ENCODE measurements around the gene M1AP. TPM values are rescaled to one million over a fixed set of nuclear protein-coding genes. Genes with fewer than 3 reads are reported as not detected.

M1AP gene, protein sequence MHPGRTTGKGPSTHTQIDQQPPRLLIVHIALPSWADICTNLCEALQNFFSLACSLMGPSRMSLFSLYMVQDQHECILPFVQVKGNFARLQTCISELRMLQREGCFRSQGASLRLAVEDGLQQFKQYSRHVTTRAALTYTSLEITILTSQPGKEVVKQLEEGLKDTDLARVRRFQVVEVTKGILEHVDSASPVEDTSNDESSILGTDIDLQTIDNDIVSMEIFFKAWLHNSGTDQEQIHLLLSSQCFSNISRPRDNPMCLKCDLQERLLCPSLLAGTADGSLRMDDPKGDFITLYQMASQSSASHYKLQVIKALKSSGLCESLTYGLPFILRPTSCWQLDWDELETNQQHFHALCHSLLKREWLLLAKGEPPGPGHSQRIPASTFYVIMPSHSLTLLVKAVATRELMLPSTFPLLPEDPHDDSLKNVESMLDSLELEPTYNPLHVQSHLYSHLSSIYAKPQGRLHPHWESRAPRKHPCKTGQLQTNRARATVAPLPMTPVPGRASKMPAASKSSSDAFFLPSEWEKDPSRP
- polyA plus RNA-seq (2013, experiment 1 of 2), result 0.50 TPM
- 2.0 TPM for polyA plus RNA-seq (2013, experiment 2 of 2)

DNA sequence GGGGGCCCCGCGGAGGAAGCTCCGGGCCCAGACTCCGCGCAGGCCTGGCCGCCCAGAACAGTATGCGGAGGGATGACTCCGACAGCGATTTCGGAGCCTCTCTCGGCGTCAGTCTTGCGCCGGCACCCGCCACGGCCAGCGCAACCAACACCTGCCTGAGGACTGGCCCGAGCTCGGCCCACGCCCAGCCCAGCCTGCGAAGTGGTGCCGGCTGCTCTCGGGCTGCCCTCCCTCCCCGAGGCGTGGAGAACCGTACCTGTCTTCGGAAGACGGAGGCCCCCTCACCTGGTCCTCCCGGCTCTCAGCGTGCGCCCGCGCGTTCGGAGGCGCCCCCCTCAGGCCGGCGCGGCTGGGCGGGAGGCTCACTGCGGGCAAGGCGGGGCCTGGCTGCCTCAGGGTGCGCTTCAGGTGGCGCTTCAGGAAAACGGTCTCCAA is at the start of gene M1AP:
Gene M1AP, minus strand, starts transcription at position 322 of the 435 bp plus-strand sequence. CDS start 8,055 bp downstream, outside the sequence.
- Histone ChIP-seq H3K9me3 (ENCODE audit: insufficient read depth, low read depth, low read length) (no peaks in the 10 kb centered on the region), H3K27ac (ENCODE audit: low read depth, low read length) (no peak within 1 kb of the TSS), H3K9ac (ENCODE audit: low read depth, low read length) (peak within 1 kb of the TSS; percentile 63), H3K27me3 (ENCODE audit: insufficient read depth, low read length) (peaks cover 15% of the 10 kb centered on the region), H3K4me3 (ENCODE audit: low read length) (peak within 1 kb of the TSS; percentile 62), H3K4me1 (ENCODE audit: insufficient read depth, low read length) (peaks cover 10% of the 10 kb centered on the region), H3K36me3 (ENCODE audit: insufficient read depth, low read length) (no peaks in the 10 kb centered on the region)
- WGBS, result 52% methylated on average over 45 of the region's 45 CpGs

GRCh38 chr2:74696829-74697228 is 48.7 kb upstream of the M1AP start:
- H3K36me3 ChIP-seq (ENCODE audit: insufficient read depth, low read length), result no peaks in the 10 kb centered on the region
- H3K4me3 ChIP-seq (ENCODE audit: low read length), result no peak overlapping the region
- no peaks in the 10 kb centered on the region for H3K27me3 ChIP-seq (ENCODE audit: insufficient read depth, low read length)
- H3K27ac ChIP-seq (ENCODE audit: low read depth, low read length), result no peak overlapping the region
- H3K4me1 ChIP-seq (ENCODE audit: insufficient read depth, low read length), result no peaks in the 10 kb centered on the region
- WGBS, result 100% methylated on average over 1 of the region's 2 CpGs
- no peak overlapping the region for H3K9ac ChIP-seq (ENCODE audit: low read depth, low read length)
- H3K9me3 ChIP-seq (ENCODE audit: insufficient read depth, low read depth, low read length), result no peaks in the 10 kb centered on the region

- WGBS, result 95% methylated on average over 4 of the region's 4 CpGs
- H3K27ac ChIP-seq (ENCODE audit: low read depth, low read length), result no peak overlapping the region
Observed at GRCh38 chr2:74695663-74696062, 47.5 kb upstream of the M1AP start.

DNA sequence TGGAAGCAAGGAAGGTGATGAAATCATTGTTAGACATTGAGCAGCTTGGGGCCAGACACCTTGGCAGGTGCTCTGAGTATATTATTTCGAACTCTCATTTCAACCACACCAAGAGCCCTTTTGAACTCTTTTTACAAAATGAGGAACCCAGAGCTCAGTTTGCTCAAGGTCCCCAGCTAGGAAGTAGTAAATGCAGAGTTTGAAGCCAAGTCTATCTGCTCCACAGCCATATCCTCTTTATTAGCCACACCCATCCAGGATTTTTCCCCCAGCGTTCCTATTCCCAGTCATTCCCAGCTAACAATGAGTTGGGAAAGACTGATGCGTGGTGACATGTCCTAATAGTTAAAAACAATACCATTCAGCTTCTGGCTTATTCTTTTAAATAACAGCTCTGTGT is 46.2 kb upstream of the M1AP start:
- Histone ChIP-seq H3K9ac (ENCODE audit: low read depth, low read length) (no peak overlapping the region), H3K4me1 (ENCODE audit: insufficient read depth, low read length) (no peaks in the 10 kb centered on the region), H3K4me3 (ENCODE audit: low read length) (no peak overlapping the region), H3K27ac (ENCODE audit: low read depth, low read length) (no peak overlapping the region), H3K36me3 (ENCODE audit: insufficient read depth, low read length) (no peaks in the 10 kb centered on the region), H3K27me3 (ENCODE audit: insufficient read depth, low read length) (no peaks in the 10 kb centered on the region), H3K9me3 (ENCODE audit: insufficient read depth, low read depth, low read length) (no peaks in the 10 kb centered on the region)
- WGBS, result 83% methylated on average over 3 of the region's 3 CpGs

More at GRCh38 chr2:74695663-74696062, 47.5 kb upstream of the M1AP start:
- Histone ChIP-seq H3K4me1 (ENCODE audit: insufficient read depth, low read length) (no peaks in the 10 kb centered on the region), H3K9ac (ENCODE audit: low read depth, low read length) (no peak overlapping the region), H3K4me3 (ENCODE audit: low read length) (no peak overlapping the region), H3K9me3 (ENCODE audit: insufficient read depth, low read depth, low read length) (no peaks in the 10 kb centered on the region), H3K27me3 (ENCODE audit: insufficient read depth, low read length) (no peaks in the 10 kb centered on the region), H3K36me3 (ENCODE audit: insufficient read depth, low read length) (no peaks in the 10 kb centered on the region)

DNA sequence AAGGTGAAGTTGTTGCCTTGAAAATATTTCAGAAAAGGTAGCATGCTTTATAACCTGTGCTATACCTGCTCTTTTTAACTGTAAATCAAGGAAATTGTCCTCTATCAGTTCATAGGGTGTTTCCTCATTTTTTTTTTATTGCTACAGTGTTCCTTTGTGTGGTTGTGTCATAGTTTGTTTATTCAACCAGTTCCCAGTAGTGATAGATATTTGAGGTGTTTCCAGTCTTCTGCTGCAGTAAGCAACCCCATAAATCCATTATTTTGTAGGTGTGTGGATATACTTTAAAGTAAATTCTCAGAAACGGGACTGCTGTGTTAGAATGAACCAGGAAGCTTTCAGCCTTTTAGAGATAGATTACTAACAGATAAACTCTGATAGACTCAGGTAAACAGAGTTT is 45.5 kb upstream of the M1AP start:
- Histone ChIP-seq H3K27me3 (ENCODE audit: insufficient read depth, low read length) (no peaks in the 10 kb centered on the region), H3K27ac (ENCODE audit: low read depth, low read length) (no peak overlapping the region), H3K4me1 (ENCODE audit: insufficient read depth, low read length) (no peaks in the 10 kb centered on the region), H3K9ac (ENCODE audit: low read depth, low read length) (no peak overlapping the region), H3K9me3 (ENCODE audit: insufficient read depth, low read depth, low read length) (no peaks in the 10 kb centered on the region), H3K4me3 (ENCODE audit: low read length) (no peak overlapping the region), H3K36me3 (ENCODE audit: insufficient read depth, low read length) (no peaks in the 10 kb centered on the region)
- 100% methylated on average over 1 of the region's 1 CpG for WGBS

- Histone ChIP-seq H3K9me3 (ENCODE audit: insufficient read depth, low read depth, low read length) (no peaks in the 10 kb centered on the region), H3K9ac (ENCODE audit: low read depth, low read length) (no peak overlapping the region), H3K36me3 (ENCODE audit: insufficient read depth, low read length) (no peaks in the 10 kb centered on the region), H3K27me3 (ENCODE audit: insufficient read depth, low read length) (no peaks in the 10 kb centered on the region), H3K4me3 (ENCODE audit: low read length) (no peak overlapping the region), H3K4me1 (ENCODE audit: insufficient read depth, low read length) (no peaks in the 10 kb centered on the region), H3K27ac (ENCODE audit: low read depth, low read length) (no peak overlapping the region)
Observed at GRCh38 chr2:74693213-74693612, 45.1 kb upstream of the M1AP start.

GRCh38 chr2:74691929-74692328 is 43.8 kb upstream of the M1AP start:
- Histone ChIP-seq H3K4me3 (ENCODE audit: low read length) (no peak overlapping the region), H3K4me1 (ENCODE audit: insufficient read depth, low read length) (no peaks in the 10 kb centered on the region), H3K27ac (ENCODE audit: low read depth, low read length) (no peak overlapping the region), H3K27me3 (ENCODE audit: insufficient read depth, low read length) (no peaks in the 10 kb centered on the region), H3K9me3 (ENCODE audit: insufficient read depth, low read depth, low read length) (no peaks in the 10 kb centered on the region), H3K9ac (ENCODE audit: low read depth, low read length) (no peak overlapping the region), H3K36me3 (ENCODE audit: insufficient read depth, low read length) (no peaks in the 10 kb centered on the region)
- 89% methylated on average over 5 of the region's 5 CpGs for WGBS

DNA sequence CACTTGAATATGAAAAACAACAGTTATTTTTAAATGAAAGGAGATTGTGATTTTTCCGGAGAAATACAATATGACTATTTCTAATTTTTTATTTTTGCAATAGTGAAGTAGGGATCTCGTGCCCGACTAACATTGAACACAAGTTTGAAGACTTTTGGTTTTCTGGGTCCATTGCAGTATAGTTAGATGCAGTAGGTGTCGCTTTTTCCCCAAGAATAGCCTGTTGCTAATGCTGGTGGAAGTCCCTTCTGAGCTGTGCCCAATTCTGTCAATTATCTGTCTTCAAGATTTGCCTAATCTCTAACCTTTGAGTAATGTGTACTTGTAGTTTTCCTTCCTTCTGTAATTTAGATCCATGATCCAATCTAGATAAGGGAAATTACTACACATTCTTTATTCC is 42.4 kb upstream of the M1AP start:
- Histone ChIP-seq H3K27ac (ENCODE audit: low read depth, low read length) (no peak overlapping the region), H3K4me1 (ENCODE audit: insufficient read depth, low read length) (no peaks in the 10 kb centered on the region), H3K27me3 (ENCODE audit: insufficient read depth, low read length) (no peaks in the 10 kb centered on the region), H3K36me3 (ENCODE audit: insufficient read depth, low read length) (no peaks in the 10 kb centered on the region), H3K9ac (ENCODE audit: low read depth, low read length) (no peak overlapping the region), H3K9me3 (ENCODE audit: insufficient read depth, low read depth, low read length) (no peaks in the 10 kb centered on the region), H3K4me3 (ENCODE audit: low read length) (no peak overlapping the region)
- 43% methylated on average over 3 of the region's 4 CpGs for WGBS

DNA sequence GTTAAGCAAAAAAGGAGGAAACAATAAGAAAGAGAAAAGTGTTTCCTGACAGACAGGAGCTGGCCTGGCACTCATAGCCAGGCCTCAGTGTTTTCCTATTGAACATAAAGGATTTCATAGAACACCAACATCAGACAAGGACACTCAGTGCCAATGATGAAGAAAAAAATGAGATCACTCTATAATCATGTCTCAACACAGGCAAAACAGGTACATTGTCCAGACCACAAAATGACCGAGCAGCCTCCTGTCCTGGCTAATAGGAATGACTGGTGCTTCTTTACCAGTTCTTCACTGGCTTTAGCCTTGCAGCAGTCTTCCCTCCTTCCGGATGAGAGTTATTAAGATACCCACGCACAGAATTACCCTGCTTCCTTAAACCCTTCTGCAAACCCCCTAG is 41.5 kb upstream of the M1AP start:
- no peaks in the 10 kb centered on the region for H3K9me3 ChIP-seq (ENCODE audit: insufficient read depth, low read depth, low read length)
- H3K4me1 ChIP-seq (ENCODE audit: insufficient read depth, low read length), result no peaks in the 10 kb centered on the region
- no peak overlapping the region for H3K9ac ChIP-seq (ENCODE audit: low read depth, low read length)
- no peaks in the 10 kb centered on the region for H3K27me3 ChIP-seq (ENCODE audit: insufficient read depth, low read length)
- no peaks in the 10 kb centered on the region for H3K36me3 ChIP-seq (ENCODE audit: insufficient read depth, low read length)
- no peak overlapping the region for H3K27ac ChIP-seq (ENCODE audit: low read depth, low read length)
- no peak overlapping the region for H3K4me3 ChIP-seq (ENCODE audit: low read length)
- WGBS, result 84% methylated on average over 3 of the region's 3 CpGs

- Histone ChIP-seq H3K9ac (ENCODE audit: low read depth, low read length) (no peak overlapping the region), H3K4me1 (ENCODE audit: insufficient read depth, low read length) (no peaks in the 10 kb centered on the region), H3K9me3 (ENCODE audit: insufficient read depth, low read depth, low read length) (no peaks in the 10 kb centered on the region), H3K27ac (ENCODE audit: low read depth, low read length) (no peak overlapping the region), H3K4me3 (ENCODE audit: low read length) (no peak overlapping the region), H3K36me3 (ENCODE audit: insufficient read depth, low read length) (no peaks in the 10 kb centered on the region), H3K27me3 (ENCODE audit: insufficient read depth, low read length) (no peaks in the 10 kb centered on the region)
- 100% methylated on average over 1 of the region's 1 CpG for WGBS
Observed at GRCh38 chr2:74688881-74689280, 40.8 kb upstream of the M1AP start.

- 82% methylated on average over 2 of the region's 3 CpGs for WGBS
- no peaks in the 10 kb centered on the region for H3K4me1 ChIP-seq (ENCODE audit: insufficient read depth, low read length)
- no peaks in the 10 kb centered on the region for H3K27me3 ChIP-seq (ENCODE audit: insufficient read depth, low read length)
- no peaks in the 10 kb centered on the region for H3K36me3 ChIP-seq (ENCODE audit: insufficient read depth, low read length)
- no peaks in the 10 kb centered on the region for H3K9me3 ChIP-seq (ENCODE audit: insufficient read depth, low read depth, low read length)
- H3K4me3 ChIP-seq (ENCODE audit: low read length), result no peak overlapping the region
- no peak overlapping the region for H3K27ac ChIP-seq (ENCODE audit: low read depth, low read length)
- H3K9ac ChIP-seq (ENCODE audit: low read depth, low read length), result no peak overlapping the region
Observed at GRCh38 chr2:74685408-74685807, 37.3 kb upstream of the M1AP start.
